Uterus (tissue), 4 donors: ENCODE data around the gene CENPU. TPM values are rescaled to one million over a fixed set of nuclear protein-coding genes. Genes with fewer than 3 reads are reported as not detected.

Experiments used
- DNase-seq, 2 donors: peaks; one replicate each; pipeline ENCODE4 v3.0.0-alpha.2; 2019 to 2020
- H3K27ac ChIP-seq, 2 donors: fragments of 200-600 bp; sonication (generic); 1 replicate in 1 of 2; 2 replicates in 1 of 2; pipeline ENCODE4 v1.5.1; 2016 to 2018
- H3K27me3 ChIP-seq, 2 donors: fragments of 200-600 bp; sonication (generic); one replicate each; pipeline ENCODE4 v1.5.1; 2018 to 2019; ENCODE audit warnings: control low read depth in 1 of 2
- H3K36me3 ChIP-seq, 2 donors: fragments of 200-600 bp; sonication (generic); one replicate each; pipeline ENCODE4 v1.5.1; 2019; ENCODE audit warnings: control low read depth in 1 of 2
- H3K4me1 ChIP-seq, 2 donors: fragments of 200-600 bp; sonication (generic); one replicate each; pipeline ENCODE4 v1.5.1; 2018 to 2019; ENCODE audit warnings: control low read depth in 1 of 2
- H3K4me3 ChIP-seq, 2 donors: fragments of 200-600 bp; sonication (generic); 1 replicate in 1 of 2; 2 replicates in 1 of 2; pipeline ENCODE4 v1.5.1; 2018 to 2019; ENCODE audit warnings: mild to moderate bottlenecking in 1 of 2
- H3K9me3 ChIP-seq, 2 donors: fragments of 200-600 bp; sonication (generic); one replicate each; pipeline ENCODE4 v1.5.1; 2019; ENCODE audit warnings: control low read depth in 1 of 2
- POLR2A ChIP-seq, 2 donors: fragments of 450-650 bp; IDR thresholded peaks; one replicate each; pipeline ENCODE4 v1.6.1; 2016; ENCODE audit warnings: antibody characterized with exemption in 2 of 2, mild to moderate bottlenecking in 1 of 2, moderate library complexity in 1 of 2
- intact Hi-C: fragments of 100-400 bp; cut with DNase I; formaldehyde crosslinking; loops from one replicate; pipeline ENCODE4 v1.15.1; 2023; ENCODE audit warnings: low total_unique reads
- total RNA-seq, 4 donors: library from RNA; depleted of rRNA in 3 of 4; stranded (reverse); fragments of >200 nt in 3 of 4; gene quantifications; one replicate each; pipeline versions ENCODE4 v1.1.0 to v1.2.4, GENCODE V29; 2014 to 2023
- TF ChIP-seq, protein P1 (sequence below), 4 experiments: fragments of 200-600 bp in 2 of 4; fragments of 450-650 bp in 2 of 4; sonication (generic) in 2 of 4; IDR thresholded peaks; one replicate each; pipeline ENCODE4 v1.5.1; 2016 to 2019; ENCODE audit warnings: antibody characterized with exemption in 4 of 4, mild to moderate bottlenecking in 2 of 4, moderate library complexity in 1 of 4
- donor health status: DM: yes; HTN: yes; CAD: no.

CENPU gene
- total RNA-seq, 4 donors from 2014 or later: 1.9 to 30.5 TPM; not detected in 2

DNA sequence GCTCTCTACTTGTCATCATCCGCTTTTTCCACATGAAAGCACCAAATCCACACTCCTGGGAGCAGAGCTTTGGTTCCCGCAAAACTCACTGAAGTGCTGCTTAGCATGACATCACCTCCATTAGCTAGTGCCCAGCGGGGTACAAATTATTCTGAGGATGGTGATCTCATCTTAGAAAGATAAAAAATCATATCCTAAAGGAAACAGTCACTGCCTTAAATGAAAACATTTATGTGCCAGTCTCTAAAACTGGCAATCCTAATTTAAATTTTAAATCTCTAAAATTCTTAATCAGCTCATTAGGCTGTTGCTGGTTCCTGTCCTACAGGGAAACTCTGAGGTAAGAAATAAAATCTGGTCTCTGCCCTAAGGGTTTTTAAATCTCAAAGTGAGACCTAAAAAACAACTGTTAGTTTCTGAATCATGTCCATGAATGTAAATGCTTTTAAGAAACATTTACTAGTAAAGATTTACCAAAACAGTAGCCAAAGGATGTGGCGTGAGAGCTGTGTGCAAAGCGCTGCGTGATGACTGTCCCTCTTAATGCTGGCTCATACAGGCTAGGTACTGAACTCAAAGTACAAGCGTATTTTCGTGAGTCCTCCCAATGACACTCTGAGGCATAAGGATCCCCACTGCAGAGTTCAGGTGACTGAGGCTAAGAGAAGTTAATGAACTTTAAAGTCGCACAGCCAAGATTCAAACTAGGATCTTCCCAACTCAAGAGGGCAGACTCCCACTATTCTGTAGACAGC, 89.2 kb downstream of the CENPU start:
- H3K36me3 ChIP-seq: no peaks in the 10 kb centered on the region
- no peak for TF ChIP-seq POLR2A (IDR thresholded peaks at IDR 0.05)
- TF ChIP-seq, protein P1, sequence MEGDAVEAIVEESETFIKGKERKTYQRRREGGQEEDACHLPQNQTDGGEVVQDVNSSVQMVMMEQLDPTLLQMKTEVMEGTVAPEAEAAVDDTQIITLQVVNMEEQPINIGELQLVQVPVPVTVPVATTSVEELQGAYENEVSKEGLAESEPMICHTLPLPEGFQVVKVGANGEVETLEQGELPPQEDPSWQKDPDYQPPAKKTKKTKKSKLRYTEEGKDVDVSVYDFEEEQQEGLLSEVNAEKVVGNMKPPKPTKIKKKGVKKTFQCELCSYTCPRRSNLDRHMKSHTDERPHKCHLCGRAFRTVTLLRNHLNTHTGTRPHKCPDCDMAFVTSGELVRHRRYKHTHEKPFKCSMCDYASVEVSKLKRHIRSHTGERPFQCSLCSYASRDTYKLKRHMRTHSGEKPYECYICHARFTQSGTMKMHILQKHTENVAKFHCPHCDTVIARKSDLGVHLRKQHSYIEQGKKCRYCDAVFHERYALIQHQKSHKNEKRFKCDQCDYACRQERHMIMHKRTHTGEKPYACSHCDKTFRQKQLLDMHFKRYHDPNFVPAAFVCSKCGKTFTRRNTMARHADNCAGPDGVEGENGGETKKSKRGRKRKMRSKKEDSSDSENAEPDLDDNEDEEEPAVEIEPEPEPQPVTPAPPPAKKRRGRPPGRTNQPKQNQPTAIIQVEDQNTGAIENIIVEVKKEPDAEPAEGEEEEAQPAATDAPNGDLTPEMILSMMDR (IDR thresholded peaks at IDR 0.05): no peak
- no peak for DNase-seq
- H3K4me3 ChIP-seq: no peak overlapping the region
- H3K9me3 ChIP-seq: no peaks in the 10 kb centered on the region
- H3K27me3 ChIP-seq: no peaks in the 10 kb centered on the region
- H3K27ac ChIP-seq: no peak overlapping the region
- intact Hi-C loops: no loop called here
- H3K4me1 ChIP-seq: peaks cover 0 to 8% of the 10 kb centered on the region in 2 donors

Other genes with a start within 250 kb of the CENPU start
- 10 to 100 TPM; 10.6 to 47.0 (median 17.6) TPM for gene CASP3, start 84.6 kb downstream of the CENPU start, total RNA-seq
- gene PRIMPOL, start 84.4 kb downstream of the CENPU start, total RNA-seq: 10 to 100 TPM; 25.1 to 43.5 (median 34.1) TPM
- gene ACSL1, start 91.9 kb upstream of the CENPU start, total RNA-seq: 10 to 100 TPM; 27.3 to 98.4 (median 70.1) TPM